GM19468 (cell line): ENCODE measurements around the gene CBX8.
"Not testable (repeated sequence)": the region's sequence is repeated elsewhere in the genome, so short reads cannot be mapped to it uniquely, and the experiment has no call there.

Source experiments
- ATAC-seq: cut with Tn5 transposase; IDR thresholded peaks from one replicate; pipeline ENCODE4 v1.9.1; 2021; ENCODE audit warnings: mild to moderate bottlenecking, moderate library complexity, moderate number of reproducible peaks; ENCODE audit not compliant: unreplicated experiment; ENCODE audit errors: extremely low read depth

CBX8 gene

GRCh38 chr17:79760197-79760906, 36.5 kb downstream of the CBX8 start:
- no peak for ATAC-seq

DNA sequence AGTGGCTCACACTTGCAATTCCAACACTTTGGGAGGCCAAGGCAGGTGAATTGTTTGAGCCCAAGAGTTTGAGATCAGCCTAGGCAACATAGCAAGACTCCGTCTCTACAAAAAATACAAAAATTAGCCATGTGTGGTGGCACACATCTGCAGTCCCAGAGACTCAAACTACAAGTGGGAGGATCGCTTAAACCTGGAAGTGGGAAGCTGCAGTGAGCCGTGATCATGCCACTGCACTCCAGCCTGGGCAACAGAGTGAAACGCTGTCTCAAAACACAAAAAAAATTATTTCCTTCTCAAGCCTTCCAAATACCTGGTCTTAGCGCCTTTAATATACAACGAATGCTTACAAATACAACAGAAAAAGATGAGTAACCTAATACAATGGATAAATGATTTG, 38.6 kb downstream of the CBX8 start:
- no peak for ATAC-seq

- no peak for ATAC-seq
Observed at GRCh38 chr17:79757140-79757745, 39.6 kb downstream of the CBX8 start.

DNA sequence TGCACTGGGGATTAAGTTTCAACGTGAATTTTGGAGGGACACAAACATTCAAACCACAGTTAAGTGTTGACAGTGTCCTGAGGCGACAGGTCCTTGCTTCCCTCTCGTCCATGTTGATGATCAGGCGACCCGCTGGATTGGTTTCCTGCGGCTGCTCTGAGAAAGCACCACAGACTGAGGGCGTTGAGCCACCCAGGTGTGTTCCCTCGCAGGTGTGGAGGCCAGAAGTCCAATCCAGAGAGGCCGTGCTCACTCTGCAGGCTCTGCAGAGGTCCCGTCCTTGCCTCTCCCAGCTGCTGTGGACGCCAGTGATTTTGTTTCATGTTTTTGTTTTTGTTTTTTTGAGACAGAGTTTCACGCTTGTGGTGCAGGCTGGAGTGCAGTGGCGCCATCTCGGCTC, 41.3 kb downstream of the CBX8 start:
- no peak for ATAC-seq

GRCh38 chr17:79754903-79755302, 42.0 kb downstream of the CBX8 start:
- ATAC-seq, result not testable (repeated sequence)

DNA sequence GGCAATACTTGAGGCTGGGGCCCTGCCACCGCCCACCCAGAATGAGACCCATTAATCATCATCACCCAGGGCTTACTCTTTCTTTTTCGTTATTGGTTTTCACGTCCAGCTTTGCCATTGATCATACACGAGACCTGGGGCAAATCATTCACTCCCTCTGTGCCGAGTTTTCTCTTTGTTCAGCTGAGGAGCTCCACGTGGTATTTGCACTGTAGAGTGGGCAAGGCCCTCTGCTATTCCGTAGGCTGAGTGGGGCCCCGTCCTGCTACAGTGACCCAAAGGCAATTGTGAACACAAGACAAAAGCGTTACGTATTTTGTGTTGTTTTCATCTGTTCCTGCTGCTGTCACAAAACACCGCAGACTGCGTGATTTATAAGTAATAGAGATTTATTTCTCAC, 42.5 kb downstream of the CBX8 start:
- no peak for ATAC-seq

DNA sequence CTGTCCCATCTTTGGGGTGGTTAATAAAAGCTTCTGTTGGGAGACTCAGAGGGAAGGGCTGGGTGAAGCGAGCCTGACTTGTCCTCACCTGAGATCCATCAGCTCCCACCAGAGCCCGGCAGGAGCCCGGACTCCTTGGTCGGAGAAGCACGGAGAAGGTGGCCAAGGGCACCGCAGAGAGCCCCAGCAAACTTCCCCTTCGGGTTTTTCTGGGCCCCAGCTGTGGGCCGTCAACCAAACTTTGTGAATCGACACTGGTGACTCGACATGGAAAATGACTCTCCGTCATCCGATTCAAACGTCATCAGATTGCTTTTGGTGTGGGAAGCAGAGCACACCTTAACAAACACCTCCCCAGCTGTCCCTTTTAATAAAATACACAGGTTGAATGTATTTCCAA, 44.7 kb downstream of the CBX8 start:
- no peak for ATAC-seq

- ATAC-seq, result no peak
Observed at GRCh38 chr17:79750650-79751545, 46.0 kb downstream of the CBX8 start.

GRCh38 chr17:79749958-79750357, 46.9 kb downstream of the CBX8 start:
- no peak for ATAC-seq

- no peak for ATAC-seq
Observed at GRCh38 chr17:79749156-79749815, 47.6 kb downstream of the CBX8 start.

DNA sequence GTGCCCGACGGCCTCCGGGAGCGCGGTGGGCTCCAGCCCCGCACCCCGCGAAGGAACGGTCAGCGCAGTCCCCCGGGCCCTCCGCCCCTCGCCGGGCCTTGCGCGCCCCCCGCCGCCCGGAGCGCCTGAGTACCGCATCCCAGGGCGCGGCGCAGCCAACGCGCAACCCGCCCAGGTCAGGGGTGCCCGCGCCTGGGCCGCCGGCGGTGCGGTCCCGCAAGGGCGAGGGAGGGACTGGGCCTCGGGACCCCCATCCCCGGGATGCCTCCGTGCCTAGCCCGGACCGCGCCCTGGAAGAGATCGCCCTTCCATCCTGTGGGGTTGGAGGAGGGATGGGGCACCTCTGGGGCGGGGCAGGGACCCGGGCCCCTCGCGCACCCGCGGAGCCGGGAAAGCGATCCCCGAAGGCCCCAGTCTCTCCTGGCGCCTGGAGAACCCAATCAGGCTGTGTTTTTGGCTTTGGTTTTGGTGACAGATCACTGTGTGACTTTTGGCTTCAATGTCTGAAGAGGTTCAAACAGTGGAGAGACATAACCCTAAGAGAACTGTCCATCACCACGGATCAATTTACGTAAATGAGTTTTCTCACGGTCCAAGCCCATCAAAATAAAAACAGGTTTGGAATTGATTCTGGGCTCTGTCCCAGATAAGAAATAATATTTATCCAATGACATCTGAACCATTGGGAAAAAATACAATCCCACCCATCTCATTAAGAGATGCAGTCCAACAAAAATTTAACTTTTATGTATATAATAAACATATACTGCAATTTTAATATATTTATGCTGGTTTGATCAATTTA, 48.4 kb downstream of the CBX8 start:
- ATAC-seq, result no peak

GRCh38 chr17:79747508-79748294, 49.2 kb downstream of the CBX8 start:
- ATAC-seq, result no peak

DNA sequence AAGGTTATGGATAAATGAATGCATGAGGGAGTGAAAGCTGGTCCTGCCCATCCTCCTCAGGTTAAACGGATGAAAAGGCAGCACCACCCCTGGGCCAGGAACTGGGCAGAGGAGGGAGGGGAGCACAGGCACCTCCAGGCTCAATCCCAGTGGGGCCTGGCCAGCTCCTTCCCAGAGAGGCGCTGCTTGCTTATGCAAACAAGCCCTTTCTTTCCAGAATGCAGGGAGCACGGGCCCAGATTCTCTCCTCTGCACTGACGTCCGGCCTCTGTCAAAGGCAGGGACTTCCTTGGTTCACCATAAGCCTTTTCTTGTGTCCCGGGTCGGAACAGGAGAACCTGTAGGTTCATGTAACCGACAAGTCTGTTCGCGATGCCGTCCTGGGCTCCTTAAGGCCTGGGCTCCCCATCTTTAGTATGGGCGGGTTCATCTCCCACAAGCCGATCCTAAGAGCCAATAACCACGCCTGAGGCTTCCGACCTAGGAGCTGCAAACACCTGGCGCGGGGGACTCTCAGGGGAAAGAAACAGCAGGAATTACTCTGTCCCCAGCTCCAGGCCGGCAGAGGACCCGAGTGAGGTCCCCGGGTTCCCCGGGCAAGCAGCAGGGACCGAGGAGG, 49.9 kb downstream of the CBX8 start:
- no peak for ATAC-seq

DNA sequence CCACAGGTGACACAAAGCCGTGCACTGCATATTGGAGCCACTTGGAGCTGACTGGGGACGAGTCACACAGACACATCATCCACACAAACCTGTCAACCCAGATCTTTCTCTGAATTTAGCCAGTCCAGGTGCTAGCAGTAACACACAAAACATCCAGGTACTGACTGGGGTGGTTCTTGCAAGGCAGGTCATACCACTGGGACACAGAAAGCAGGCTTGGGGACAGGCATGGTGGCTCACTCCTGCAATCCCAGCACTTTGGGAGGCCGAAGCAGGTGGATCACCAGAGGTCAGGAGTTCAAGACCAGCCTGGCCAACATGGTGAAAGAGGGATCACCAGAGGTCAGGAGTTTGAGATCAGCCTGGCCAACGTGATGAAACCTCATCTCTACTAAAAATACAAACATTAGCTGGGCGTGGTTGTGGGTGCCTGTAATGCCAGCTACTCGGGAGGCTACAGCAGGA, 51.2 kb downstream of the CBX8 start:
- no peak for ATAC-seq

DNA sequence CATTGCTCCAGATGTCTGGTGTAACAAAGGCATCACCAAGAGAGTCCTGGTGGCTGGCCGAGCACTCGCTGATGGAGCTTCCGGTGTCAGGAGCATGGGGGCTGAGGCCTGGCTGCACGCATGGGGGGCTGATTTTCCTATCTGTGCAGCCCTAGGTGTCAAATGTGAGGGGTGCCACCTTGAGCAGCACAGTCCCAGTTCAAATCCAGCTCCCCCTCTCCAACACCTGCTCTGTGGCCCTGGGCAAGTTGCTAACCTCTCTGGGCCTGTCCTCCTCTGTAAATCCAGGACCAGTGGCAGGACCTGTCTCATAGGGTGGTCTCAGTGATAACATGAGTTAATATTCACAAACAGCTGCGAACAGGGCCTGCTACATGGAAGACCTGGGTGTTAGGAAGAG, 53.3 kb downstream of the CBX8 start:
- ATAC-seq, result no peak

DNA sequence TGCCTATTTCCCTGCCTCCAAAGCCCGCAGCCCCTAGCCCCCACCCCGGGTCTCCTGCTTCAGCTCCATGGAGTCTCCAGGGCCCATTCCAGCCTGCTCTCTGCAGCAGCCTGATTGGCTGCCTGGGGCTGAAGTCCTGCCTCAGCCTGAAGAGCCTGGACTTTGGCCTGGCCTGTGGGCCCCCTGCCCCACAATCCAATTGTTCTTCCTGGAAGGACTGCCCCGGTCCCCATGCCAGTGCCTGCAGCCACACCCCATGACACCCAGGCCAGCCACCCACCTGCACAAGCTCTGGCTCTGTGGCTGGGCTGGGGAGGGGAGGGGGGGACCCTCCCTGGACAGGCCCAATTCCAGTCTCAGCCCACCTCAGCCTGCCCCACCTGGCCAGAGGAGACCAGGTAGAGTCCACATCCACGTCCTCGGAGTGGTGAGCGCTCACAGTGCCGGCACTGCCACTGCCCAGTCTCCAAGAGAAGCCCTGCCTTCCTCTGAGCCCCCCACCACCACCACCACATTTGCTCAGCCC, 53.9 kb downstream of the CBX8 start:
- ATAC-seq, result no peak

DNA sequence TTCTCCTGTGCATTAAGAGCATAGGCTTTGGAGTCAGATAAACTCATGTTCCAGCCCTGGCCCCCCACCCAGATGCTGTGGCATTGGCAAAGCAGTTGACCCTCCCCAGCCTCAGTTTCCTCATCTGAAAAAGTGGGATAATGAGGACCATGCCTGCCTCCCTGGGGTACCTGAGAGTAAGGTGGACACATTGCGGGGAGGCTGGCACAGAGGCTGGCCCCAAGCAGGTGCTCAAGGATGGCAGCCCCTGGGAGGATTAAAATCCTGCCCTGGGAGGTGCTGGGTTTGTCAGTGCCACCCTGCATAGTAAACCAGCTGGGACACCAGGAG, 54.3 kb downstream of the CBX8 start:
- no peak for ATAC-seq
